Measurements from ENCODE around the gene CALCR. TPM values are rescaled to one million over a fixed set of nuclear protein-coding genes. Genes with fewer than 3 reads are reported as not detected.
"Not testable (repeated sequence)": the region's sequence is repeated elsewhere in the genome, so short reads cannot be mapped to it uniquely, and the experiment has no call there.

Gene CALCR
- total and polyA plus RNA-seq, 2 experiments from 2014 or later, result not detected

DNA sequence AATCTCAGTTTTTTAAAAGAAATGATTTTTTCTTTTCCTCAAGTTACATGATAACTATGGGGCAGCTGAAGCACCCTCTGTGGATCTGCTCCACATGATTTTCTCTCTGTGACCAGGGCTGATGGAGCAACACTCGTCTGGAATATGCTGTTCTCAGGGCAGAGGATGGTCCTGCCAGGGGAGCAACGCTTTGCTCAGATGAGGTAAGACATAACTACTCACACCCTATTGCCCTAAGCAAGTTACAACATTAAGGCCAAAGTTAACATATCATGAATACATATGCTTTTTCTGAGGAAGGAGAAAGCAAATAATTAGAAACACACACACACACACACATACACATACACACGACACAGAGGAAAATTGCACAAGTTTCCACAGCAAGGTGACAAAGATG lies 71.4 kb downstream of the CALCR start:
- Histone ChIP-seq H3F3A (ENCODE audit: insufficient read depth) (no peaks in the 10 kb centered on the region), H3K79me2 (ENCODE audit: insufficient read depth) (no peaks in the 10 kb centered on the region), H3K4me2 (ENCODE audit: unreplicated experiment) (no peak overlapping the region), H3K27me3 (replicated peaks; ENCODE audit: insufficient read depth) (no peaks in the 10 kb centered on the region), H3K4me1 (ENCODE audit: insufficient read depth) (no peaks in the 10 kb centered on the region), H3K9me2 (ENCODE audit: insufficient read depth) (no peaks in the 10 kb centered on the region), H2AFZ (no peak overlapping the region), H3K9me3 (ENCODE audit: low read depth) (no peaks in the 10 kb centered on the region), H3K36me3 (ENCODE audit: low read depth) (no peaks in the 10 kb centered on the region), H3K9ac (no peak overlapping the region), H4K20me1 (ENCODE audit: insufficient read depth) (no peaks in the 10 kb centered on the region), H3K4me3 (no peak overlapping the region), H3K27ac (no peak overlapping the region)
- DNase-seq, result no peak
- WGBS, 2 experiments (ENCODE audit: low coverage in 1 of 2, low lambda C conversion rate in 2 of 2, missing lambda C conversion rate in 2 of 2), result 1 to 9% methylated on average over 3 of the region's 3 CpGs
- in situ Hi-C loops (cut with MboI), result no loop called here
- TF ChIP-seq EZH2phosphoT487 (IDR thresholded peaks at IDR 0.05; ENCODE audit: insufficient read depth, low read depth) (no peak), EZH2 (IDR thresholded peaks at IDR 0.05; ENCODE audit: insufficient read depth, poor library complexity, severe bottlenecking) (no peak)

DNA sequence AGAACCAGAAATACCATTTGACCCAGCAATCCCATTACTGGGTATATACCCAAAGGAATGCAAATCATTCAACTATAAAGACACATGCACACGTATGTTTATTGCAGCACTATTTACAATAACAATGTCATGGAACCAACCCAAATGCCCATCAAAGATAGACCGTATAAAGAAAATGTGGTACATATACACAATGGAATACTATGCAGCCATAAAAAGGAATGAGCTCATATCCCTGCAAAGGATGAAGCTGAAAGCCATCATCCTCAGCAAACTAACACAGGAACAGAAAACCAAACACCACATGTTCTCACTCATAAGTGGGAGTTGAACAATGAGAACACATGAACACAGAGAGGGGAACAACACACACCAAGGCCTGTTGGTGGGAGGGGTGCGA lies 82.7 kb downstream of the CALCR start:
- H3K4me2 ChIP-seq (ENCODE audit: unreplicated experiment); H3K79me2 ChIP-seq (ENCODE audit: insufficient read depth); H3K9me2 ChIP-seq (ENCODE audit: insufficient read depth); H4K20me1 ChIP-seq (ENCODE audit: insufficient read depth); H3K27ac ChIP-seq; H3F3A ChIP-seq (ENCODE audit: insufficient read depth); H2AFZ ChIP-seq; in situ Hi-C loops (cut with MboI); DNase-seq; H3K9ac ChIP-seq; H3K4me3 ChIP-seq; H3K36me3 ChIP-seq (ENCODE audit: low read depth); H3K27me3 ChIP-seq (replicated peaks; ENCODE audit: insufficient read depth); H3K4me1 ChIP-seq (ENCODE audit: insufficient read depth); H3K9me3 ChIP-seq (ENCODE audit: low read depth): not testable (repeated sequence)
- 46 to 52% methylated on average over 3 of the region's 3 CpGs for WGBS, 2 experiments (ENCODE audit: low coverage in 1 of 2, low lambda C conversion rate in 2 of 2, missing lambda C conversion rate in 2 of 2)

GRCh38 chr7:93476491-93477344 lies 97.8 kb downstream of the CALCR start:
- H3K4me2 ChIP-seq (ENCODE audit: unreplicated experiment), result no peak overlapping the region
- H3K9ac ChIP-seq, result no peak overlapping the region
- no peak for TF ChIP-seq EZH2 (IDR thresholded peaks at IDR 0.05; ENCODE audit: insufficient read depth, poor library complexity, severe bottlenecking)
- no peak for TF ChIP-seq EZH2phosphoT487 (IDR thresholded peaks at IDR 0.05; ENCODE audit: insufficient read depth, low read depth)
- H2AFZ ChIP-seq, result no peak overlapping the region
- no peaks in the 10 kb centered on the region for H3K9me2 ChIP-seq (ENCODE audit: insufficient read depth)
- no peak overlapping the region for H3K27ac ChIP-seq
- 25 to 32% methylated on average over 2 of the region's 2 CpGs for WGBS, 2 experiments (ENCODE audit: low coverage in 1 of 2, low lambda C conversion rate in 2 of 2, missing lambda C conversion rate in 2 of 2)
- H3K4me1 ChIP-seq (ENCODE audit: insufficient read depth), result no peaks in the 10 kb centered on the region
- H3K36me3 ChIP-seq (ENCODE audit: low read depth), result no peaks in the 10 kb centered on the region
- no peaks in the 10 kb centered on the region for H3K9me3 ChIP-seq (ENCODE audit: low read depth)
- no peaks in the 10 kb centered on the region for H4K20me1 ChIP-seq (ENCODE audit: insufficient read depth)
- peaks cover 7% of the 10 kb centered on the region; the same call in 1 of the 2 replicates for H3K27me3 ChIP-seq (replicated peaks; ENCODE audit: insufficient read depth)
- in situ Hi-C loops (cut with MboI), result no loop called here
- H3K79me2 ChIP-seq (ENCODE audit: insufficient read depth), result no peaks in the 10 kb centered on the region
- no peaks in the 10 kb centered on the region for H3F3A ChIP-seq (ENCODE audit: insufficient read depth)
- H3K4me3 ChIP-seq, result no peak overlapping the region
- no peak for DNase-seq

DNA sequence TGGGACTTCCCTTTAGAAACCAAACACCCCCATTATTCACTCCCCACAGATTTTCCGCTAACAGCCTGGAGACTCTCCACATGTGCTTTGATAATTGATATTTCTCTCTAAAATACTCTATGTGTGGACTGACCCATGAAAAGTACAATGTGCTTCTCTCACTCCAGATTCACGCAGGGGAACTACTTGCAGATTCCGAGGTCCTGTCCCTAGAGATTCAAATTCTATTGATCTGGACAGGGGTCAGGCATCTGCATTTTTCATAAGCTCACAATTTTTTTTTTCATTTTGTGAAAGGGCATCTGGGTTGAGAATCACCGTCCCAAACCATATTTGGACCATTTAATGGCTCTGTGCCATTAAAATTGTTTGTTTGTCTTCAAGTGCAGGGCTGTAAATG lies 98.7 kb downstream of the CALCR start:
- no peak overlapping the region for H3K4me3 ChIP-seq
- no peaks in the 10 kb centered on the region for H3K9me3 ChIP-seq (ENCODE audit: low read depth)
- no peak overlapping the region for H2AFZ ChIP-seq
- H4K20me1 ChIP-seq (ENCODE audit: insufficient read depth), result no peaks in the 10 kb centered on the region
- 39 to 40% methylated on average over 4 of the region's 4 CpGs for WGBS, 2 experiments (ENCODE audit: low coverage in 1 of 2, low lambda C conversion rate in 2 of 2, missing lambda C conversion rate in 2 of 2)
- no peaks in the 10 kb centered on the region for H3K79me2 ChIP-seq (ENCODE audit: insufficient read depth)
- no peak overlapping the region for H3K9ac ChIP-seq
- no peaks in the 10 kb centered on the region for H3K4me1 ChIP-seq (ENCODE audit: insufficient read depth)
- TF ChIP-seq EZH2 (IDR thresholded peaks at IDR 0.05; ENCODE audit: insufficient read depth, poor library complexity, severe bottlenecking), result no peak
- no peak for TF ChIP-seq EZH2phosphoT487 (IDR thresholded peaks at IDR 0.05; ENCODE audit: insufficient read depth, low read depth)
- in situ Hi-C loops (cut with MboI), result no loop called here
- no peaks in the 10 kb centered on the region for H3F3A ChIP-seq (ENCODE audit: insufficient read depth)
- no peak overlapping the region for H3K27ac ChIP-seq
- no peak for DNase-seq
- no peaks in the 10 kb centered on the region for H3K9me2 ChIP-seq (ENCODE audit: insufficient read depth)
- peaks cover 7% of the 10 kb centered on the region; the same call in 1 of the 2 replicates for H3K27me3 ChIP-seq (replicated peaks; ENCODE audit: insufficient read depth)
- H3K36me3 ChIP-seq (ENCODE audit: low read depth), result no peaks in the 10 kb centered on the region
- H3K4me2 ChIP-seq (ENCODE audit: unreplicated experiment), result no peak overlapping the region

Data from GM23248 (cell line).